CD14-positive monocyte (primary cell): Measurements from ENCODE around the gene CDC34. TPM values are rescaled to one million over a fixed set of nuclear protein-coding genes. Genes with fewer than 3 reads are reported as not detected.

Experiments used
- DNase-seq, 3 donors: peaks; one replicate each; pipeline ENCODE4 v3.0.0-alpha.2; 2011 to 2022
- H2AFZ ChIP-seq: 2 replicates; pipeline ENCODE4 v1.6.0; 2012; ENCODE audit warnings: mild to moderate bottlenecking, low read depth, low read length, inconsistent platforms; ENCODE audit not compliant: insufficient read depth, poor library complexity, severe bottlenecking
- H3K27ac ChIP-seq, 2 donors: 1 replicate in 1 of 2; 2 replicates in 1 of 2; pipeline ENCODE4 v1.5.1; 2012 to 2013; ENCODE audit warnings: low read length in 2 of 2, control low read depth in 1 of 2, inconsistent platforms in 1 of 2, low read depth in 1 of 2, mild to moderate bottlenecking in 1 of 2
- H3K27me3 ChIP-seq, 2 donors: one replicate each; pipeline versions ENCODE4 v1.6.0 to v1.6.1; 2011 to 2013; ENCODE audit warnings: low read length in 2 of 2; ENCODE audit not compliant: control insufficient read depth in 2 of 2, insufficient read depth in 2 of 2
- H3K36me3 ChIP-seq, 2 donors: replicated peaks in 1 of 2; 1 replicate in 1 of 2; 2 replicates in 1 of 2; pipeline versions ENCODE4 v1.5.1 to v1.6.1; 2012 to 2013; ENCODE audit warnings: low read length in 2 of 2, control low read depth in 1 of 2, inconsistent platforms in 1 of 2, mild to moderate bottlenecking in 1 of 2; ENCODE audit not compliant: insufficient read depth in 2 of 2, control insufficient read depth in 1 of 2
- H3K4me1 ChIP-seq, 2 donors: 1 replicate in 1 of 2; 2 replicates in 1 of 2; pipeline versions ENCODE4 v1.5.1 to v1.6.1; 2012 to 2013; ENCODE audit warnings: low read length in 2 of 2, control low read depth in 1 of 2, inconsistent platforms in 1 of 2, mild to moderate bottlenecking in 1 of 2, moderate library complexity in 1 of 2; ENCODE audit not compliant: insufficient read depth in 2 of 2, control insufficient read depth in 1 of 2
- H3K4me2 ChIP-seq: replicated peaks from 2 replicates; pipeline ENCODE3; 2012; ENCODE audit warnings: low read length, moderate library complexity, mild to moderate bottlenecking; ENCODE audit not compliant: poor library complexity, severe bottlenecking; ENCODE audit errors: extremely low read depth
- H3K4me3 ChIP-seq, 3 experiments: fragments of 200-600 bp in 1 of 3; sonication (generic) in 1 of 3; replicated peaks in 1 of 3; 1 replicate in 2 of 3; 2 replicates in 1 of 3; pipeline ENCODE4 v1.5.1; 2011 to 2013; ENCODE audit warnings: low read length in 3 of 3, mild to moderate bottlenecking in 3 of 3, control low read depth in 2 of 3, low read depth in 2 of 3, inconsistent platforms in 1 of 3, moderate library complexity in 1 of 3
- H3K79me2 ChIP-seq: 2 replicates; pipeline ENCODE4 v1.6.0; 2012; ENCODE audit warnings: mild to moderate bottlenecking, control low read depth, inconsistent platforms, low read length, moderate library complexity; ENCODE audit not compliant: insufficient read depth
- H3K9ac ChIP-seq: 2 replicates; pipeline ENCODE4 v1.6.0; 2017; ENCODE audit warnings: low read length, mild to moderate bottlenecking; ENCODE audit not compliant: insufficient read depth, poor library complexity, severe bottlenecking
- H3K9me3 ChIP-seq, 2 donors: replicated peaks in 1 of 2; 1 replicate in 1 of 2; 2 replicates in 1 of 2; pipeline versions ENCODE4 v1.5.1 to v1.6.1; 2012 to 2013; ENCODE audit warnings: low read length in 2 of 2, control low read depth in 1 of 2; ENCODE audit not compliant: control insufficient read depth in 1 of 2, insufficient read depth in 1 of 2
- H4K20me1 ChIP-seq: 2 replicates; pipeline ENCODE4 v1.6.0; 2012; ENCODE audit warnings: mild to moderate bottlenecking, low read length, control low read depth, moderate library complexity; ENCODE audit not compliant: insufficient read depth
- H3K27ac Mint-ChIP-seq, 7 donors: one replicate each; pipeline ENCODE4 v1.8.0; 2020; ENCODE audit warnings: mild to moderate bottlenecking in 7 of 7, mixed read lengths in 7 of 7, moderate library complexity in 6 of 7, inconsistent platforms in 2 of 7
- H3K27me3 Mint-ChIP-seq, 3 donors: one replicate each; pipeline ENCODE4 v1.8.0; 2021 to 2022; ENCODE audit warnings: low read depth in 3 of 3, mild to moderate bottlenecking in 3 of 3, mixed read lengths in 3 of 3, moderate library complexity in 3 of 3, inconsistent platforms in 1 of 3
- H3K36me3 Mint-ChIP-seq, 2 donors: one replicate each; pipeline ENCODE4 v1.8.0; 2020; ENCODE audit warnings: mixed read lengths in 2 of 2, inconsistent platforms in 1 of 2, mild to moderate bottlenecking in 1 of 2
- H3K4me1 Mint-ChIP-seq: one replicate; pipeline ENCODE4 v1.8.0; 2020; ENCODE audit warnings: mild to moderate bottlenecking, mixed read lengths
- H3K4me3 Mint-ChIP-seq, 2 donors: one replicate each; pipeline ENCODE4 v1.8.0; 2020; ENCODE audit warnings: mild to moderate bottlenecking in 2 of 2, mixed read lengths in 2 of 2, moderate library complexity in 1 of 2
- H3K9me3 Mint-ChIP-seq, 7 donors: one replicate each; pipeline ENCODE4 v1.8.0; 2020 to 2022; ENCODE audit warnings: mixed read lengths in 7 of 7, mild to moderate bottlenecking in 6 of 7, moderate library complexity in 6 of 7, inconsistent platforms in 2 of 7
- CTCF ChIP-seq: fragments of 200-600 bp; IDR thresholded peaks from one replicate; pipeline ENCODE4 v1.8.0; 2022; ENCODE audit warnings: antibody characterized with exemption, mild to moderate bottlenecking
- WGBS: methylation state at CpG from one replicate; pipeline ENCODE4 v1.1.5; 2013; ENCODE audit warnings: missing lambda C conversion rate; ENCODE audit not compliant: insufficient coverage; 5-methylcytosine and 5-hydroxymethylcytosine counted together
- intact Hi-C, 2 donors: fragments of 100-400 bp; cut with micrococcal nuclease; formaldehyde crosslinking; loops; one replicate each; pipeline versions ENCODE4 v1.15.0 to v1.15.1; 2023
- polyA plus RNA-seq, 3 donors: library from polyadenylated mRNA; depleted of rRNA in 1 of 3; unstranded in 2 of 3; stranded (reverse) in 1 of 3; fragments of 300-500 nt in 2 of 3; fragments of >200 nt in 1 of 3; fragmentation: Illumina TruSeq in 2 of 3; gene quantifications; 1 replicate in 2 of 3; 2 replicates in 1 of 3; pipeline ENCODE4 v1.2.3, GENCODE V29; 2012 to 2021

The CDC34 gene
- polyA plus RNA-seq, 3 donors = 25.2 to 49.2 (median 43.0) TPM

DNA sequence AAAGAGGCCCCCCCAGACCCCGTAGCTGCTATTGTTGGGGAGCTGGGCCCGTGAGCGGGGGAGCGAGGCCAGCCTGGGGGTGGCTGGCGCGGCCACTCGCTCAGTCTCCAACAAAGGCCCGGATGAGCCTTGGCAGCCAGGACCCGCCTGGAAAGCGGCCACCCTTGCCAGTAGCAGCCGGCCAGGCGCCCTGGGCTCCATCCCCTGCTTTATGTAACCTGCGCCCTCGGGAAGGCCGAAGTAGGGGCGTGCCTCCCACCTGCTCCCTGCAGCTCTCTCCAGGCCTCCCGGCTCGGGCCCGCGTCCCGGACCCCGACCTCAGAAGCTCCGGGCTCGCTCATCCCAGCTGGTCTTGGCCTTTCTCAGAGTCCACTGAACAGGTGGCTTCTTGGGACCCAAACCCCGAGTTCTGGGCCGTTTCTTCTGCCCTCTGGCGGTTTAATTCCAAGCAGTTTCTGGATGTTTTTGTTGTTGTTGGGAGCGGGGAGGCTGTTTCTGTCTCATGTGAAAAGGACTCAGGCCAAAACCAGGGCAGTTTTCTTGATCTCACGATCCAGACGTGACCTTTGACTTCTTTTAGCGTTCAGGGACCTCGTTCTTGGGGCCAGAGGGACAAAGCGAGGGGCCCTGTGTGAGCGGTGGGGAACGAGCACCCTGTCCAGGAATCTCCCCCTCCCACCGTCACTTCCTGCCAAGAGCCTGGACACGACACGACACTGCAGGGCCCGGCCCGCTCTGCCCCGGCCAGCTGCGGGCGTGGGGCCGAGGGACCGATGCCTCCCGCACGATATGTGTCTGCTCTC, 1.2 kb downstream of the CDC34 start:
- Histone ChIP-seq H3K9me3 (no peaks in the 10 kb centered on the region), H3K4me3 (peak overlapping the region; percentile 82 to 93 (median 91)), H3K27me3 (no peaks in the 10 kb centered on the region), H2AFZ (peak overlapping the region; percentile 35), H3K4me2 (peak overlapping the region; percentile 91), H3K79me2 (peaks cover 41% of the 10 kb centered on the region), H3K27ac (peak overlapping the region; percentile 64 to 90), H3K36me3 (peaks cover 19 to 26% of the 10 kb centered on the region in 2 donors), H3K9ac (peak overlapping the region; percentile 90), H3K4me1 (peaks cover 24 to 27% of the 10 kb centered on the region in 2 donors), H4K20me1 (peaks cover 54% of the 10 kb centered on the region)
- H3K4me1 Mint-ChIP-seq = peaks cover 23% of the 10 kb centered on the region
- H3K36me3 Mint-ChIP-seq = peaks cover 9 to 23% of the 10 kb centered on the region in 2 donors
- H3K27me3 Mint-ChIP-seq = peaks cover 0 to 2% (median 1%) of the 10 kb centered on the region in 3 donors
- peak; percentile 62 for TF ChIP-seq CTCF
- under 1% methylated on average over 42 of the region's 47 CpGs for WGBS
- peak overlapping the region; percentile 88 to 92 for H3K4me3 Mint-ChIP-seq
- H3K27ac Mint-ChIP-seq = peak overlapping the region; percentile 89 to 98 (median 96)
- H3K9me3 Mint-ChIP-seq = peaks cover 0 to 6% (median 3%) of the 10 kb centered on the region in 7 donors
- DNase-seq = peak; percentile 64 to 92 (median 72)
- intact Hi-C loops = loop anchor here (2.0 to 10.0 kb wide), 3 partner anchors 38 to 102 kb away; partner anchors contain the start of genes BSG (in 1 of the 2), FGF22 (in 1 of the 2) and POLRMT (in 1 of the 2)

- H3K4me3 Mint-ChIP-seq = peak overlapping the region; percentile 88 to 92
- peaks cover 0 to 3% (median under 1%) of the 10 kb centered on the region in 7 donors for H3K9me3 Mint-ChIP-seq
- H3K36me3 Mint-ChIP-seq = peaks cover 17 to 30% of the 10 kb centered on the region in 2 donors
- Histone ChIP-seq H3K4me1 (peaks cover 24 to 27% of the 10 kb centered on the region in 2 donors), H3K36me3 (peaks cover 26 to 33% of the 10 kb centered on the region in 2 donors), H3K27ac (peak overlapping the region; percentile 64 to 90), H3K4me3 (peak overlapping the region; percentile 82 to 93 (median 91)), H3K9ac (peak overlapping the region; percentile 90), H3K79me2 (peaks cover 41% of the 10 kb centered on the region), H3K27me3 (no peaks in the 10 kb centered on the region), H2AFZ (peak overlapping the region; percentile 35), H4K20me1 (peaks cover 61% of the 10 kb centered on the region), H3K4me2 (peak overlapping the region; percentile 91), H3K9me3 (no peaks in the 10 kb centered on the region)
- peak overlapping the region; percentile 66 to 98 (median 95) for H3K27ac Mint-ChIP-seq
- WGBS = 59% methylated on average over 23 of the region's 25 CpGs
- peaks cover 21% of the 10 kb centered on the region for H3K4me1 Mint-ChIP-seq
- TF ChIP-seq CTCF = no peak
- intact Hi-C loops = loop anchor here (2.0 to 10.0 kb wide), 3 partner anchors 37 to 101 kb away; partner anchors contain the start of genes BSG (in 1 of the 2), FGF22 (in 1 of the 2) and POLRMT (in 1 of the 2)
- H3K27me3 Mint-ChIP-seq = peaks cover 0 to 2% (median 1%) of the 10 kb centered on the region in 3 donors
- DNase-seq = no peak
Observed at GRCh38 chr19:533364-534058, 2.0 kb downstream of the CDC34 start.
